K562 (cell line): ENCODE measurements around the gene B3GAT2. TPM values are rescaled to one million over a fixed set of nuclear protein-coding genes. Genes with fewer than 3 reads are reported as not detected.

Experiments
- ATAC-seq: fragments of 200-7000 bp; cut with Tn5 transposase; 3 replicates; pipeline ENCODE4 v1.9.1; 2020; ENCODE audit warnings: moderate library complexity
- BruUV-seq: library from RNA; stranded (reverse); fragments of 400-500 nt; replicated peaks from 2 replicates; lab custom pipeline; 2021; lab: Mats Ljungman, UMichigan
- CTCF ChIA-PET: fragments of 300-600 bp; formaldehyde crosslinking; extraction: SDS; loops from one replicate; lab custom pipeline; 2021; ENCODE audit warnings: low intra/inter-chr PET ratio; lab: Yijun Ruan, JAX
- POLR2A ChIA-PET: fragments of 300-600, 350-650 bp; sonication (Branson Sonifier 250); formaldehyde crosslinking; extraction: SDS; loops from one replicate; lab custom pipeline; 2021; ENCODE audit warnings: antibody characterized with exemption, inconsistent platforms; lab: Yijun Ruan, JAX
- DNase-seq, 4 experiments: peaks; one replicate each; pipeline versions ENCODE4 v3.0.0 to v3.0.0-alpha.2; 2011 to 2018; ENCODE audit warnings: low spot score in 3 of 4, mixed read lengths in 3 of 4; ENCODE audit errors: extremely low read depth in 1 of 4
- FAIRE-seq: peaks from 2 replicates; lab custom pipeline; 2011; peaks lifted over from hg19 to GRCh38; lab: Jason Lieb, UNC
- H2AFZ ChIP-seq: 2 replicates; pipeline ENCODE4 v1.6.0; 2011; ENCODE audit warnings: low read depth, low read length, control low read depth, inconsistent platforms
- H3K27ac ChIP-seq: fragments of 200-600 bp; 3 replicates; pipeline ENCODE4 v1.8.0; 2011; ENCODE audit warnings: low read depth, mild to moderate bottlenecking, control low read depth, inconsistent platforms, low read length, moderate library complexity, mixed read lengths; ENCODE audit errors: extremely low read depth
- H3K27me3 ChIP-seq, 2 experiments: fragments of 300-600 bp in 1 of 2; 2 replicates in 1 of 2; 3 replicates in 1 of 2; pipeline versions ENCODE4 v1.6.0 to v1.8.0; 2011; ENCODE audit warnings: inconsistent platforms in 2 of 2, low read length in 2 of 2, mild to moderate bottlenecking in 1 of 2, mixed read lengths in 1 of 2, moderate library complexity in 1 of 2; ENCODE audit not compliant: control insufficient read depth in 2 of 2, insufficient read depth in 2 of 2
- H3K36me3 ChIP-seq: fragments of 300-600 bp; 3 replicates; pipeline ENCODE4 v1.8.0; 2011; ENCODE audit warnings: mild to moderate bottlenecking, low read length, inconsistent platforms; ENCODE audit not compliant: control insufficient read depth, insufficient read depth
- H3K4me1 ChIP-seq, 2 experiments: fragments of 200-600 bp in 1 of 2; replicated peaks in 1 of 2; 2 replicates in 1 of 2; 3 replicates in 1 of 2; pipeline versions ENCODE4 v1.5.1 to v1.8.0; 2011; ENCODE audit warnings: inconsistent platforms in 2 of 2, low read length in 2 of 2, mild to moderate bottlenecking in 1 of 2, mixed read lengths in 1 of 2, moderate library complexity in 1 of 2; ENCODE audit not compliant: control insufficient read depth in 2 of 2, insufficient read depth in 2 of 2
- H3K4me2 ChIP-seq: 2 replicates; pipeline ENCODE4 v1.6.1; 2011; ENCODE audit warnings: low read length, control low read depth, inconsistent platforms, mixed read lengths; ENCODE audit not compliant: insufficient read depth
- H3K4me3 ChIP-seq: fragments of 200-600 bp; sonication (generic), shearing (Covaris generic); 2 replicates; pipeline ENCODE4 v1.5.1; 2016; ENCODE audit warnings: control low read depth, inconsistent platforms
- H3K79me2 ChIP-seq: fragments of 200-600 bp; 3 replicates; pipeline ENCODE4 v1.8.0; 2011; ENCODE audit warnings: low read length, inconsistent platforms; ENCODE audit not compliant: control insufficient read depth, insufficient read depth
- H3K9ac ChIP-seq, 2 experiments: 2 replicates each; pipeline versions ENCODE4 v1.6.0 to v1.6.1; 2011; ENCODE audit warnings: low read depth in 2 of 2, low read length in 2 of 2, control low read depth in 1 of 2, inconsistent platforms in 1 of 2, mild to moderate bottlenecking in 1 of 2, mixed read lengths in 1 of 2; ENCODE audit not compliant: insufficient read depth in 1 of 2
- H3K9me1 ChIP-seq: one replicate; pipeline ENCODE4 v1.6.0; 2011; ENCODE audit warnings: inconsistent platforms, mild to moderate bottlenecking, low read length, moderate library complexity; ENCODE audit not compliant: control insufficient read depth, insufficient read depth
- H3K9me3 ChIP-seq: replicated peaks from 2 replicates; pipeline ENCODE4 v1.5.1; 2011; ENCODE audit warnings: low read depth, low read length, inconsistent platforms; ENCODE audit not compliant: control insufficient read depth, insufficient read depth
- H4K20me1 ChIP-seq: replicated peaks from 2 replicates; pipeline ENCODE4 v1.6.1; 2011; ENCODE audit warnings: low read length, inconsistent platforms, mixed read lengths; ENCODE audit not compliant: control insufficient read depth, insufficient read depth
- BCL6 ChIP-seq: fragments of 250-450 bp; sonication (Bioruptor Pico); IDR thresholded peaks from 2 replicates; pipeline ENCODE4 v1.4.0; 2020
- BCOR ChIP-seq: fragments of 450-650 bp; IDR thresholded peaks from 2 replicates; pipeline ENCODE4 v1.6.1; 2016
- DDX20 ChIP-seq: fragments of 450-650 bp; IDR thresholded peaks from 2 replicates; pipeline ENCODE4 v1.6.1; 2016; ENCODE audit warnings: missing genetic modification characterization, low read depth, mild to moderate bottlenecking, missing compliant biosample characterization, moderate library complexity
- EGR1 ChIP-seq: fragments of 450-650 bp; conservative IDR thresholded peaks from 2 replicates; pipeline ENCODE4 v1.6.1; 2017; ENCODE audit warnings: mild to moderate bottlenecking
- GABPA ChIP-seq: fragments of 200-800 bp; sonication (Bioruptor generic); conservative IDR thresholded peaks from 2 replicates; pipeline ENCODE4 v1.6.1; 2016; ENCODE audit warnings: low read depth, missing genetic modification characterization, missing compliant biosample characterization
- L3MBTL2 ChIP-seq: fragments of 450-650 bp; IDR thresholded peaks from 2 replicates; pipeline ENCODE4 v1.6.1; 2016; ENCODE audit warnings: mild to moderate bottlenecking, moderate library complexity
- NRF1 ChIP-seq, 2 experiments: fragments of 450-650 bp; IDR thresholded peaks in 1 of 2; conservative IDR thresholded peaks in 1 of 2; 2 replicates each; pipeline ENCODE4 v1.6.1; 2014; ENCODE audit warnings: mild to moderate bottlenecking in 2 of 2
- RB1 ChIP-seq: fragments of 450-650 bp; IDR thresholded peaks from 2 replicates; pipeline ENCODE4 v1.6.1; 2017; ENCODE audit warnings: low read depth, mild to moderate bottlenecking
- SREBF2 ChIP-seq: sonication (generic); formaldehyde crosslinking; IDR thresholded peaks from 2 replicates; pipeline ENCODE4 v1.4.0; 2020; ENCODE audit warnings: mild to moderate bottlenecking, missing genetic modification reagents
- SRSF3 ChIP-seq: fragments of 200-400 bp; formaldehyde crosslinking; IDR thresholded peaks from 2 replicates; pipeline ENCODE4 v1.6.1; 2016; ENCODE audit warnings: mild to moderate bottlenecking, low read length, moderate library complexity; ENCODE audit not compliant: insufficient read depth
- TAF15 ChIP-seq: fragments of 200-400 bp; formaldehyde crosslinking; IDR thresholded peaks from 2 replicates; pipeline ENCODE4 v1.6.1; 2017; ENCODE audit warnings: mild to moderate bottlenecking, low read depth, low read length, moderate library complexity
- TCF7L2 ChIP-seq: fragments of 150-350 bp; IDR thresholded peaks from 2 replicates; pipeline ENCODE4 v1.6.1; 2016; ENCODE audit warnings: low read depth, mild to moderate bottlenecking, low read length, moderate library complexity
- ZEB2 ChIP-seq: fragments of 450-650 bp; IDR thresholded peaks from 2 replicates; pipeline ENCODE4 v1.6.1; 2016
- WGBS: fragments of 100-300 bp; shearing (Covaris generic); methylation state at CpG from one replicate; pipeline ENCODE4 v1.1.6; 2016; ENCODE audit warnings: low coverage, mixed read lengths; ENCODE audit not compliant: insufficient coverage; ENCODE audit errors: missing lambda C conversion rate; 5-methylcytosine and 5-hydroxymethylcytosine counted together
- in situ Hi-C: fragments of 300-500 bp; cut with MboI; formaldehyde crosslinking; loops from 4 replicates; pipeline ENCODE4 v1.15.0; 2018; ENCODE audit warnings: inconsistent platforms, mixed read lengths
- intact Hi-C: fragments of 100-400 bp; cut with micrococcal nuclease; formaldehyde crosslinking; loops from 2 replicates; pipeline ENCODE4 v1.14.2; 2022
- polyA plus RNA-seq, 8 experiments: library from polyadenylated mRNA; depleted of rRNA in 4 of 8; stranded (reverse) in 5 of 8; unstranded in 3 of 8; fragments of >200 nt; fragmentation: Nextera tagmentation in 2 of 8; fragmentation: Illumina TruSeq in 1 of 8; extraction: Ambion mirVana in 2 of 8; extraction: Trizol in 1 of 8; gene quantifications; 2 replicates each; pipeline versions ENCODE4 v1.2.1 to v1.2.3, GENCODE V29; 2011 to 2014; ENCODE audit warnings: inconsistent platforms in 1 of 8, missing spikeins in 1 of 8
- total RNA-seq, 7 experiments: library from RNA; depleted of rRNA in 6 of 7; stranded (reverse); fragments of >200 nt in 6 of 7; fragmentation: Illumina TruSeq in 2 of 7; extraction: Trizol in 2 of 7; gene quantifications; 2 replicates each; pipeline versions ENCODE4 v1.2.1 to v1.2.3, GENCODE V29; 2011 to 2021; ENCODE audit warnings: low replicate concordance in 1 of 7
- TF ChIP-seq, protein P1 (sequence below): sonication (generic); formaldehyde crosslinking; IDR thresholded peaks from 2 replicates; pipeline ENCODE4 v1.8.0; 2022; ENCODE audit warnings: mild to moderate bottlenecking, missing genetic modification reagents
- TF ChIP-seq, protein P2 (sequence below): fragments of 200-400 bp; formaldehyde crosslinking; IDR thresholded peaks from 2 replicates; pipeline ENCODE4 v1.6.1; 2017; ENCODE audit warnings: mild to moderate bottlenecking, low read depth, low read length, moderate library complexity
- TF ChIP-seq, protein P3 (sequence below): fragments of 250-450 bp; sonication (Bioruptor Pico); IDR thresholded peaks from 2 replicates; pipeline ENCODE4 v1.5.0; 2022; ENCODE audit warnings: mild to moderate bottlenecking
- TF ChIP-seq, protein P4 (sequence below): fragments of 450-650 bp; formaldehyde crosslinking; IDR thresholded peaks from 2 replicates; pipeline ENCODE4 v1.4.0; 2020; ENCODE audit warnings: mild to moderate bottlenecking, moderate library complexity

The B3GAT2 gene
- total and polyA plus RNA-seq, 9 of the 15 experiments (the other 6 are each of a cell fraction or from before 2014, with no cell fraction given), result 0.01 to 0.43 (median 0.04) TPM; not detected in 4

- DNase-seq (no peak), FAIRE-seq (no peak)
- 0% methylated on average over 3 of the region's 3 CpGs for WGBS
- ChIA-PET CTCF (interaction anchor here (1.6 kb wide), 1 partner anchor 248 kb away, joined by 6 read pairs; no protein-coding TSS in a partner anchor), POLR2A (no interaction called here)
- Histone ChIP-seq H3K9me3 (no peaks in the 10 kb centered on the region), H2AFZ (no peak overlapping the region), H3K4me3 (no peak overlapping the region), H3K27me3 (peaks cover 5 to 14% of the 10 kb centered on the region in 2 experiments; a peak in 3 of 5 replicates), H3K79me2 (no peaks in the 10 kb centered on the region)
- TF ChIP-seq BCL6 (CRISPR knock-in tag) (no peak), BCOR (no peak), TAF15 (no peak), RB1 (no peak), EGR1 (no peak), L3MBTL2 (no peak), SRSF3 (no peak), ZEB2 (no peak), SREBF2 (CRISPR knock-in tag) (no peak), DDX20 (tag) (no peak), NRF1 (conservative IDR thresholded peaks at IDR 0.05 in 1 of 2, IDR thresholded peaks at IDR 0.05 in 1 of 2) (no peak), TCF7L2 (no peak), GABPA (tag) (no peak)
- TF ChIP-seq, protein P1, sequence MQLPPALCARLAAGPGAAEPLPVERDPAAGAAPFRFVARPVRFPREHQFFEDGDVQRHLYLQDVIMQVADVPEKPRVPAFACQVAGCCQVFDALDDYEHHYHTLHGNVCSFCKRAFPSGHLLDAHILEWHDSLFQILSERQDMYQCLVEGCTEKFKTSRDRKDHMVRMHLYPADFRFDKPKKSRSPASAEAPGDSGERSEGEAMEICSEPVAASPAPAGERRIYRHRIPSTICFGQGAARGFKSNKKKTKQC (CRISPR knock-in tag), result no peak
- TF ChIP-seq, protein P2, sequence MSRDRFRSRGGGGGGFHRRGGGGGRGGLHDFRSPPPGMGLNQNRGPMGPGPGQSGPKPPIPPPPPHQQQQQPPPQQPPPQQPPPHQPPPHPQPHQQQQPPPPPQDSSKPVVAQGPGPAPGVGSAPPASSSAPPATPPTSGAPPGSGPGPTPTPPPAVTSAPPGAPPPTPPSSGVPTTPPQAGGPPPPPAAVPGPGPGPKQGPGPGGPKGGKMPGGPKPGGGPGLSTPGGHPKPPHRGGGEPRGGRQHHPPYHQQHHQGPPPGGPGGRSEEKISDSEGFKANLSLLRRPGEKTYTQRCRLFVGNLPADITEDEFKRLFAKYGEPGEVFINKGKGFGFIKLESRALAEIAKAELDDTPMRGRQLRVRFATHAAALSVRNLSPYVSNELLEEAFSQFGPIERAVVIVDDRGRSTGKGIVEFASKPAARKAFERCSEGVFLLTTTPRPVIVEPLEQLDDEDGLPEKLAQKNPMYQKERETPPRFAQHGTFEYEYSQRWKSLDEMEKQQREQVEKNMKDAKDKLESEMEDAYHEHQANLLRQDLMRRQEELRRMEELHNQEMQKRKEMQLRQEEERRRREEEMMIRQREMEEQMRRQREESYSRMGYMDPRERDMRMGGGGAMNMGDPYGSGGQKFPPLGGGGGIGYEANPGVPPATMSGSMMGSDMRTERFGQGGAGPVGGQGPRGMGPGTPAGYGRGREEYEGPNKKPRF, result no peak
- TF ChIP-seq, protein P3, sequence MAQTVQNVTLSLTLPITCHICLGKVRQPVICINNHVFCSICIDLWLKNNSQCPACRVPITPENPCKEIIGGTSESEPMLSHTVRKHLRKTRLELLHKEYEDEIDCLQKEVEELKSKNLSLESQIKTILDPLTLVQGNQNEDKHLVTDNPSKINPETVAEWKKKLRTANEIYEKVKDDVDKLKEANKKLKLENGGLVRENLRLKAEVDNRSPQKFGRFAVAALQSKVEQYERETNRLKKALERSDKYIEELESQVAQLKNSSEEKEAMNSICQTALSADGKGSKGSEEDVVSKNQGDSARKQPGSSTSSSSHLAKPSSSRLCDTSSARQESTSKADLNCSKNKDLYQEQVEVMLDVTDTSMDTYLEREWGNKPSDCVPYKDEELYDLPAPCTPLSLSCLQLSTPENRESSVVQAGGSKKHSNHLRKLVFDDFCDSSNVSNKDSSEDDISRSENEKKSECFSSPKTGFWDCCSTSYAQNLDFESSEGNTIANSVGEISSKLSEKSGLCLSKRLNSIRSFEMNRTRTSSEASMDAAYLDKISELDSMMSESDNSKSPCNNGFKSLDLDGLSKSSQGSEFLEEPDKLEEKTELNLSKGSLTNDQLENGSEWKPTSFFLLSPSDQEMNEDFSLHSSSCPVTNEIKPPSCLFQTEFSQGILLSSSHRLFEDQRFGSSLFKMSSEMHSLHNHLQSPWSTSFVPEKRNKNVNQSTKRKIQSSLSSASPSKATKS, result no peak
- TF ChIP-seq, protein P4, sequence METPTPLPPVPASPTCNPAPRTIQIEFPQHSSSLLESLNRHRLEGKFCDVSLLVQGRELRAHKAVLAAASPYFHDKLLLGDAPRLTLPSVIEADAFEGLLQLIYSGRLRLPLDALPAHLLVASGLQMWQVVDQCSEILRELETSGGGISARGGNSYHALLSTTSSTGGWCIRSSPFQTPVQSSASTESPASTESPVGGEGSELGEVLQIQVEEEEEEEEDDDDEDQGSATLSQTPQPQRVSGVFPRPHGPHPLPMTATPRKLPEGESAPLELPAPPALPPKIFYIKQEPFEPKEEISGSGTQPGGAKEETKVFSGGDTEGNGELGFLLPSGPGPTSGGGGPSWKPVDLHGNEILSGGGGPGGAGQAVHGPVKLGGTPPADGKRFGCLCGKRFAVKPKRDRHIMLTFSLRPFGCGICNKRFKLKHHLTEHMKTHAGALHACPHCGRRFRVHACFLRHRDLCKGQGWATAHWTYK (CRISPR knock-in tag), result no peak
- TF ChIP-seq, all 486 proteins: peak for 0
- intact Hi-C loops (loop anchor here (2.0 kb wide), 2 partner anchors 247 to 733 kb away; no protein-coding TSS in a partner anchor), in situ Hi-C loops (loop anchor here (10.0 kb wide), 1 partner anchor 249 kb away; no protein-coding TSS in a partner anchor)
- H3K36me3 ChIP-seq, result no peaks in the 10 kb centered on the region
- peaks cover 0 to 20% of the 10 kb centered on the region in 2 experiments; a peak in 2 of 5 replicates for H3K4me1 ChIP-seq
- H3K4me2 ChIP-seq, result no peak overlapping the region
- H3K9ac ChIP-seq, result no peak overlapping the region
- ATAC-seq, result no peak
- no TSS peak for BruUV-seq
- no peak overlapping the region for H3K27ac ChIP-seq
- H4K20me1 ChIP-seq, result no peaks in the 10 kb centered on the region
- no peaks in the 10 kb centered on the region for H3K9me1 ChIP-seq
Measured at GRCh38 chr6:70954176-70954575, 2.7 kb downstream of the B3GAT2 start.
